ENCODE data around the gene MIP. TPM values are rescaled to one million over a fixed set of nuclear protein-coding genes. Genes with fewer than 3 reads are reported as not detected.
"Not testable (repeated sequence)": the region's sequence is repeated elsewhere in the genome, so short reads cannot be mapped to it uniquely, and the experiment has no call there.

The MIP gene
- total RNA-seq, 1 donor from 2014 or later, result 0.26 TPM

DNA sequence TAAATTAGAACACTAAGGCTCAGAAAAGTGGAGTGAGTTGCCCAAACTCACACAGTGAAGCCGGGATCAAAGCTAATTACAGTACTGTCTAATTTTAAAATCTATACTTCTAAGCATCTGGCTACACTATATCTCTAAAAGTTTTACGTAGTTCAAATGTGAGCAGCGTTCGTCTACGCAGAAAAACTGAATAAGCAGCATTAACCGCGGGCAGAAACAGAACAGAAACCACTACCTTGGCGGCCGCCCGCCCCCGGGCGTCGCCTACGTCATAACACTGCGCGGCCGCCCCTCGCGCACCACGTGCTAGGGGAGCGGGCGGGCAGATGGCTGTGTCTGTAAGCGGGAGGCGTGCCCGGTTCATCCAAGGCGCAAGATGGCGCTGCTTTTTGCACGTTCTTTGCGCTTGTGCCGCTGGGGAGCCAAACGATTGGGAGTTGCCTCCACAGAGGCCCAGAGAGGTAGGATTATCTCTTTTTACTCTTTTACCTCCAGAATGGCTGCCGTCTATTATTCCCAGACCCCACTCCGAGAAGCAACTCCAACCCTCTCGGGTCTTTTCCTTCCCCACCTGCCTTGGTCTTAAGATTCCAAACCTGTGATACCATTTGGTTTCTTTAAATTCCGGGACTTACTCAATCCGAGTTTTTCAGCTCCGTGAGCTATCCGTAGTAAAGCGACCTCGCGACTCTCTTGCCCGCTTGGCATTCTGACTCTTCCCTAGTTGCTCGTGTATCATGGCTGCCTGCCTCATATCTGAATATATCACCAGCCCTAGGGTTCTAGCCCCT is 14.0 kb upstream of the MIP start, which contains the start of gene SPRYD4:
SPRYD4 (plus strand) TSS at position 363 of the 791 bp plus-strand sequence; CDS start at position 377, 14 bp downstream.
- DNase-seq (ENCODE audit: low read depth in 2 of 2), result peak; percentile 84 to 95

DNA sequence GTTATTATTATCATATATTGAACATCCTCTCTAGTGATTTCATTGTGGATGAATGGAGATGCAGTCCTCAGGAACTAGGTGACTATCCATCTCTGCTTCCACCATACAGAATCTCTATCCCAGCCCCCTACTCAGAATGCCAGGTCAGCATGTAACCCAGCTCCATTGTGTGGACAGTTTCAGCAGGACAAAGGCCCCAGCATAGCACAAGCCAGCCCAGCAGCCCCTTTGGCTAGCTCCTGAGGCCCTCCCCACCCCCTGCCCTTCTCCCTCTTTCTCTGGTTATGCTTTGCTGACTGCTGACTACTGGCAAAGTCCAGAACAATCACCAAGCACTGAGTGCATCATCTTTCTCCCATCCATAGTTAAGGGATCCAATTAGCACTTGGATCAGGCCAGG is 8.1 kb upstream of the MIP start:
- DNase-seq (ENCODE audit: low read depth in 2 of 2), result no peak

DNA sequence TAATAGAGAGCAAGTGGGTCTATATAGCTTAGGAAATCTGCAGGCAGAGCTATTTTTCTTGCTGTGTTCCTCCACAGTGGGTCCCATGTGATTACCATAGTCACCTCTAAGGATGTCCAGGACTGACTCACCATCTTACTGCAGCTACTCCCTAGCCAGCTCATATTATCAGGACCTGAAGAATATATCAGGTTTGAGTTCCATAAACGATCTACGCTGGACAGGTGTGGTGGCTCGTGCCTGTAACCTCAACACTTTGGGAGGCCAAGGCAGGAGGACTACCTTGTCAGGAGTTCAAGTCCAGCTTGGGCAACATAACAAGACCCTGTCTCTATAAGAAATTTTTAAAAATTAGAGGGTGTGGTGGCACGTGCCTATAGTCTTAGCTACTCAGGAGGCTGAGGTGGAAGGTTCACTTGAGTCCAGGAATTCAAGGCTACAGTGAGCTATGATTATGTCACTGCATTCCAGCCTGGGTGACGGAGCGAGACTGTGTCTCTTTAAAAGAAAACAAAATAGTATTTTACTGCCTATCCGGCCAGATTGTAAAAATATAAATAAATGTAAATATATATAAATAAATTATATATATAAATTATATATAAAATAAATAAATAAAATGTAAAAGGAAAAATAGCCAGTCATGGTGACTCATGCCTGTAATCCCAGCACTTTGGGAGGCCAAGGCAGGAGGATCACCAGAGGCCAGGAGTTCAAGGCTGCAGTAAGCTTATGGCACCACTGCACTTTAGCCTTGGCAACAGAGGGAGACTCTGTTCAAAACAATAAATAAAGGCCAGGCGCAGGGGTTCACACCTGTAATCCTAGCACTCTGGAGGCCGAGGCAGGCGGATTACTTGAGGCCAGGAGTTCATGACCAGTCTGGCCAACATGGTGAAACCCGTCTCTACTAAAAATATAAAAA is 7.0 kb upstream of the MIP start:
- no peak for DNase-seq (ENCODE audit: low read depth in 2 of 2)

DNA sequence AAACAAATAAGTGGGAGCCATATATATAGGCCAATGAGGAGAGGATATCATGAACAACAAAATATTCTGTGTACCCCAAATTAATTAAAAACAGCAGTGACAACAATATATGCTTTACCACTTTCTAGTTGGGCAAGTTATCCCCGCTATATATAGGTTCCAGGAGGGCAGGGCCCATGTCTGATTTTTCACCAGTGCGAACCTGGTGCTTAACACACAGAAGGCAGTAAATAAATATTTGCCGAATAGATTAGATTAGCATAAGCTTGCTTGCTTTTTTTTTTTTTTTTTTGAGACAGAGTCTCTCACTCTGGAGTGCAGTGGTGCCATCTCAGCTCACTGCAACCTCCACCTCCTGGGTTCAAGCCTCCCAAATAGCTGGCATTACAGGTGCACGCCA is 3.4 kb upstream of the MIP start:
- DNase-seq (ENCODE audit: low read depth in 2 of 2), result no peak

DNA sequence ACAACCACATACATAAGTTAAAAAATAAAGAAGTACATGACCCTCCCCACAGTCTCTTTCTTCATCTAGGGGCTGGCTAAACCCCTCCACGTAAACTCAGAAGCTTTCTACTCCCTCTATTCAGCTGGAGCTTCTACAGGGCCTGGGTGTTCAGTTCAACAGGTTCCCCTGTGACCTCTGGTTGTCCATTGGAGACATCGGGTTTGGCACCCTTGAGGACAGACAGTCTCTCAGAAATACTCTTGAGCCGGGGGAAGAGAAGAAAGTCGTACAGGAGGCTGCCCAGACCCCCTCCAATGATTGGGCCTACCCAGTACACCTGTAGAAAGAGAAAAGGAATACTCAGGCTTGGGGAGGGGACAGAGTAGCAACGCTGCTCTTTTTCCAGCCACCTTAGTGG is 3.3 kb downstream of the MIP start:
- no peak for DNase-seq (ENCODE audit: low read depth in 2 of 2)

DNA sequence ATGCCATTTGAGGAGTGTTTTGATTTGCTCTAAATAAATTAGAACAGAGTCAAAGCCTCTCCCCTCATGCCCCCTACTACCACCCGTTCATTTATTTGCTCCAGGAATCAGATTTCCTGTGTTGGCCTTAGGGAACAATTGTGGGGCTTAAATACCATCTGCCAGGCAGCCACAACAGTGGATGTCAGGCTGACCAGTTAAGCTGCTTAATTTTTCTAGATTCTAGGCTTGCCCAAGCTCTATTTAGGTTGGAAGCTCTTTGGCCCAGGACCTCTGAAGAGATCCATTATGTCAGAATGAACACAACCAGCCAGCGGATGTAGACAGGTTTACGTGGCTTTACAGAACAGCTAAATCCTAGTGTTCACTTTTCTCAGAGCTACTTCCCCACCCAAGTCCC is 4.2 kb downstream of the MIP start:
- no peak for DNase-seq (ENCODE audit: low read depth in 2 of 2)

DNA sequence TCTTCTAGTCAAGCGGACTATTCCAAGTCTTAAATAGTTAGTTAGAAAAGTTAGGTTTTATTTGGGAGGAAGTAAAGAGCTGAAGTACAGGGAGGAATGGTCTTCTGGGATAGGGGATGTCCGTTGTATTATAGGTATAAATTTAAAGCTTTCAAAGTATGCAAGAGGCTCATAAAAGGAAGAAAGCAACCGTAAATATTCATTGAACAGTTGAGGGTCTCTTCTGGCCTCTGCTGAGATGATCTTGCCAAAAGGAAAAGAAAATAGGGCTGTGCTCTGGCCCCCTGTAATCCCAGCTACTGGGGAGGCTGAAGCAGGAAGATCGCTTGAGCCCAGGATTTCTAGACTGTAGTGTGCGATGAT is 4.9 kb downstream of the MIP start:
- no peak for DNase-seq (ENCODE audit: low read depth in 2 of 2)

DNA sequence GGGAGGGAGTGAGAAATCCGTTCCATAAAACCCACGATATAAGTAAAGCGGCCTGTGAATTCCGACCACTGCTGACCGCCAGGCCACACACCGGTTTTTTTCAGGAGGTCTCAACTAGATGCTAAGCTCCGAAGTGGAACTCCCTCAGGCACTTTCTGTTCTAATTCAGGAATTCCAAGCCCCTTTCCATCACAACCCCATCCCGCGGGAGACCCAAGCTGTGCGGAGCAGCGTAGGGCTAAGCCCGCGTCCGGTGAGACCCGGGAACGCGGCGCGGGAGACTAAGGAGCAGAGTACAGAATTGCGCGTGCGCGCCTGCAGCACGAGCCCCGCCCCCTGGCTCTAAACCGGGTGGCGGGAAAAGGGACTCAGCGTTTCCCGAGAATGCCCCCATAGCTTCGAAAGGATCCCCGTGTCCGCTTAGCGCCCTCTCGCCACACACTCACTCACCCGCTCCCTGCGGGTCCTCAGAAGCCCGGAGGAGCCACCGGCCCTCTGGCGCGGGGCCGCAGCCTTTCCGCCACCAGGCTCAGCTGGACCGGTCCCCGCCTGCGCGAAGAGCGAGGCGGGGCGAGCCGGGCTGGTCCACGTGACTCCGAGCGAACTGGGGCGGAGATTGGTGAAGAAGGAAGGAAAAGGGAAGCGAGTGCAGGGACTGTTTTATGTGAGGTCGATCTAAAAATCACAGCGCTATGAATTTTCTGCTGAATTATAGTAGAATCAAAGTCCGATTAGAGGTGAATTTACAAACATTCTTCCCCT is 5.4 kb downstream of the MIP start, which contains the start of gene TIMELESS:
TIMELESS (minus strand) TSS at position 567 of the 762 bp plus-strand sequence. CDS start 15,256 bp downstream, outside the sequence.
- DNase-seq (ENCODE audit: low read depth in 2 of 2), result peak; percentile 73 to 88

DNA sequence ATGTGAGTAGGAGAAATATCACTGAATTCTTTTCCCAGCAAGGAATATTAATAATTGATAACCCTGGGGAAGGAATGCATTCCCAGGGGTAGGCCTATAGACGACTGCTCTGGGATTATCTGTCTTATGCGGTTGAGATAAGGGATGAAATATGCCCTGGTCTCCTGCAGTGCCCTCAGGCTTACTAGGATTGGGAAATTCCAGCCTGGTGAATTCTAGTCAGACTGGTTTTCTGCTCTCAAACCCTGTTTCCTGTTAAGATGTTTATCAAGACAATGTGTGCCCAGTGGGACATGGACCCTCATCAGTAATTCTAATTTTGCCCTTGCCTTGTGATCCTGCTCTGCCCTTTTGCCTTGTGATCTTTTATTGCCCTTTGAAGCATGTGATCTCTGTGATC is 11.2 kb downstream of the MIP start:
- DNase-seq (ENCODE audit: low read depth in 2 of 2), result not testable (repeated sequence)

DNA sequence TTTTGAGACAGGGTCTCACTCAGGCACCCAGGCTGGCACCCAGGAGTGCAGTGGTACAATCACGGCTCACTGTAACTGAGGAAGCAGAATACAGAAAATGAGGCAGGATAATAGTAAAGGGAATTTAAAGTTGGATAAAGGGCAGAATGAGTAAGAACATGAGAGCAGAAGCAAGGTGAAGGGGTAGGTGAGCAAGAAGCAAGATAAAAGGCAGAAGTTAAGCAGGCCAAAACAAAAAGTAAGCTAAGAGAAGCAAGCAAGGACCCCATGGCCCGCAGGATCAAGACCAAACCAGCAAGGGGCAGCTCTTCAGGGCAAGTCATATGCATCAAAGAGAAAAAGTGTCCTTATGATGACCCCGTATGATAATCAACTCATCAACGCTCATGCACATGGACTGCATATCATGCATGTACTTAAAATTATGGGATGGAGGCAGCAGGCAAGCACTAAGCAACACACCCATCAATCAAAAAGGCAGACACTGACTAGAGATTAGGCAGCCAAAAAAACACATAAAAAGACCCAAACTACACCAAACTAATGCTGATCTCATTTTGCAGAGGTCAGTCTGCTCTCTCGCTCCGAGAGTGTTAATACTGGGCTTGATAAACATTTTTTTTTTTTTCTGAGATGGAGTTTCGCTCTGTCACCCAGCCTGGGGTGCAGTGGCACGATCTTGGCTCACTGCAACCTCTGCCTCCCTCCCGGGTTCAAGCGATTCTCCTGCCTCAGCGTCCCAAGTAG is 16.9 kb downstream of the MIP start:
- DNase-seq (ENCODE audit: low read depth in 2 of 2), result no peak

DNA sequence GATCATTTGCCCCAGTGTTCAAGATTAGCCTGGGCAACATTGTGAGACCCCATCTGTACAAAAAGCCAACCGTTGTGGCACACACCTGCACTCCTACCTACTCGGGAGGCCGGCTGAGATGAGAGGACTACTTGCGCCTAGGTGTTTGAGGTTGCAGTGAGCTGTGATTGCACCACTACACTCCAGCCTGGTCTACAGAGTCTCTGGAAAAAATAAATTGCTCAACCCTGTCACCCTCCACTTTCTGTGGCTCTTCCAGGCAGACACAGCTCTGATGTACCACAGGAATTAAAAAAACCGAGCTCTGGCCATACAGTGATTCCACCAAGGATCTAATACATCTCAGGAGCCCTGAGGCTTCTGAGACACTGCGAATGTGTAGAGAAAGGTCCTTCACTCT is 19.6 kb downstream of the MIP start:
- DNase-seq (ENCODE audit: low read depth in 2 of 2), result no peak

DNA sequence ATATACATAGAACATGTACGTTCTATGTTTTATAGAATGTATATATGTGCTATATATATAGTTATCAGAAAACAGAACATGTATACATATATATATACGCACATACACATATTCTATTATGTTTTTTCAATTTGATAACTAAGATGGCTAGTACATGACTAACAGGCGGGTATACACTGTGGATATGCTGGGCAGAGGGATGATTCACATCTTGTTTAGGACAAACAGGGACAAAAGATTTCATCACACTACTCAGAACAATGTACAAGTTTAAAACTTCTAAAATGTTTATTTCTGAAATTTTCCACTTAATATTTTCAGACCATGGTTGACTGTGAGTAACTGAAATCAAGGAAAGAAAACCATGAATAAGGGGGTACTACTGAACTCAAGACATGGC is 22.6 kb downstream of the MIP start:
- DNase-seq (ENCODE audit: low read depth in 2 of 2), result no peak

DNA sequence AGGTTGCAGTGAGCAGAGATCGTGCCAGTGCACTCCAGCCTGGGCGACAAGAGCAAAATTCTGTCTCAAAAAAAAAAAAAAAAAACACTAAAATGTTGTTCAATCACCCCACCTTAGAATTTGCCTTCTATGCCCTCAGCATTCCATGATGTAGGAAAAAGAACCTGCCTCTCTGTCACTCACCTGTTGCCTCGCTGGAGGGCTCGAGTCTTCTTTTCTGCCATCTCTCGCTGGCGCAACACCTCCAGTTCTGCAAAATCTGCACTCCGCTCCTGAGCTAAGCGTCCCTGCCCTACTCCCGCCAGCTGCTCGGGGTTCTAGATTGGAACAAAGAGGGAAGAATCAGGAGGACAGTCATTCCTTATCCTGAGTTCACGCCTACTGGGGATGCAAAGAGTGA is 23.2 kb downstream of the MIP start:
- DNase-seq (ENCODE audit: low read depth in 2 of 2), result no peak

DNA sequence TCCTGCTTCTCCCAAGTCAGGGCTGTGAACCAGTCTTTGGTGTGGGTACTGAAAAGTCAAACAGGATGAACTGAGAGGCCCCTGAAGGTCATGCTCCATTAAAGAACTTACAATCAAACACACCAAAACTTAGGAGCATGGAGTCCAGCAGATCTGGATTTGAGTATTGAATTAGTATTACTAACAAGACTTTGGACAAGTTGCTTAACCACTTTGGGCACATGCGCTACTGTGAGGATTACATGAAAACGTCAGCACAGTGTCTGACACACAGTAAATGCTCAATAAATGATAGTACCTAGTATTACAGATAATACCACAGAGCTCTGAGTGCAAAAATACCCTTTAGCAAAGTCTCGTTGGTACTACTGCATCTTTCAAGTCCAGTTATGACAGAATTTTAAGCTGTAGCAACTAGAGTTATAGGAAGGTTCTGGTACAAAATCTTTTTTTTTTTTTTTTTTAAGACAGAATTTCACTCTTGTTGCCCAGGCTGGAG is 28.5 kb downstream of the MIP start:
- no peak for DNase-seq (ENCODE audit: low read depth in 2 of 2)

DNA sequence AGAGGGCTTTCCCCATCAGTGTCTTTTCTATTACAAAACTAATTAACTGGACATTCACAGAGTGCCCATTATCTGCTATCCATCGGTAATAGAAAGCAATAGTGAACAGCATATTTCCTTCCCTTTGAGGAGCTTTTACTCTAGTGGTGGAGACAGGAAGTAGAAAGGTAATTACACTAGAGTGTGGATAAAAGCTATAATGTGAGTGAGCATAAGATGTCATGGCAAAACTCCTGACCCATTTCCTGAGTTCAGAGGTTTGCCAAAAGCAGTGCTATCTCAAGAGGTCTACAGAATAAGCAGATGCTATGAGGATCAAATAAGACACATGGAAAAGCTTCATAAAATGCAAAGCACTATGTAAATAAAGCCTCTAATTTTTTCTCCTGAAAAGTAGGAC is 29.3 kb downstream of the MIP start:
- DNase-seq (ENCODE audit: low read depth in 2 of 2), result no peak

DNA sequence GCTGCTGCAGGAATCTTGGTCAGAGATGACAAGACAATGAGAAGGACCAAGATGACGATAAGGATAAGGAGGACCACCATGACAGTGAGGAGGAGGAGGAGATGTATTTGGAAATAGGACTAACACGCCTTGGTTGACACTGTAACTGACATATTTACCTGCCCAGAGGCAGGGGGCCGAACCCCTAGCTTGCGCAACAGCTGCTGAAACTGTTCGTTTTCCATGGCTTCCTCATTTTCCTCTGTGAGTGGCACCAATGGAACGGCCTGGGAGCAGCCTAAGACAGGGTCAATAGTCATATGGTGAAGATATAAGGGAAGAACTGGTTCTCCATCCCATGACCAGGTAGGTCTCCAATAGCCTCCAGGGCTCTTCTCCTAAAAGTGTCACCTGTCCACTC is 34.0 kb downstream of the MIP start:
- DNase-seq (ENCODE audit: low read depth in 2 of 2), result no peak

DNA sequence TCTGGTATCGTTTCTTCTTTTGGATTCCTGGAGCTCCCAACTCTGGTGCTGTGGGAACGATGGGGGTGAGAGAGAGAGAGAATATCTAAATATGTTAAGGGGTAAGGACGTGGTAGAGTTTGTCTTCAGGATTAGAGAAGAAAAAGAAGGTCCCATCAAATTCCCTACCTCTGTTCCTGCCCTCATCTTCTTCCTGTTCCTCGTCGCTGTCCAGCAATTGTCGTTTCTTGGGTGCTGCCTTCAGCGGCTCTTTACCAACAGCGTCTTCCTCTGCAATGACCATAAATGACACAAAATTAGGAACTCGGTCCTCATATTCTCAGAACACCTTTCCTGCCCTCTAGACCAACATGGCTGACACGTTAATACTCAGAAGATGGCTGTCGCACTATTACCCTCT is 36.7 kb downstream of the MIP start:
- no peak for DNase-seq (ENCODE audit: low read depth in 2 of 2)

DNA sequence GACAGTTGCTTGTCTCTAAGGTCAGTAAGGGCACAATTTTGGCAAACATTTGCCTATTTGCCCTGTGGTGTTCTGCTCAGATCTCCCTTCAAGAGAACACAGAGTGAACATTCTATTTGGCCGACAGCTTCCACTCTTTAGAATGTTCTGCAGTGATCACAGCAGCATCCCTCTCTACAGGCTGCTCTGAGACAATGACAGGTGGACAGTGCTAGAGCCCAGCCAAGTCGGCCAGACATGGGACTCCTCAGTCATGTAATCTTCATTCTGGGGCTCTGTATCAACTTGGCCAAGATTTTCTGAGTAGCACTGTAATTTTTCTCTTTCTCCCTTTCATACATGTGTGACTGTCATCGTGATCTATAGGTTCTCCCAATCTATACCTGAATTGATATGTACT is 40.1 kb downstream of the MIP start:
- no peak for DNase-seq (ENCODE audit: low read depth in 2 of 2)

DNA sequence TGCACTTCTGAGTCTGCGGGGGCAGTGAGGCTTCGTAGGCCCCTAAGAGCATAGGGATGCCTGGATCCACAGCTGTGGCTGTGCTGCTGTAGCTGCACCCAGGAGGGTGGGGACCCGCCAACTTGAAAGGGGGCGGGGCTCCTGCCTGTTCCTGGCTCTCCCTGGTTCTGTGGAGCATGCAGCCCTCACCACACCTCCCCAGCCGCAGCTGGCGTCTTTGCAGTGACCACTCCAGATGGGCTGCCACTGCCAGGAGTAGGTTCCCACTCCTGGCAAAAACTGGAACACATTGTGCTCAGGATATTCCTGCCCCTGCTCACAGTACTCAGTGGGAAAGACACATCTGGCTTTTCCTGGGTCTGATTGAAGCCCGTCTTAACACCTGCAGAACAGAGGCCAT is 41.1 kb downstream of the MIP start:
- DNase-seq (ENCODE audit: low read depth in 2 of 2), result no peak

DNA sequence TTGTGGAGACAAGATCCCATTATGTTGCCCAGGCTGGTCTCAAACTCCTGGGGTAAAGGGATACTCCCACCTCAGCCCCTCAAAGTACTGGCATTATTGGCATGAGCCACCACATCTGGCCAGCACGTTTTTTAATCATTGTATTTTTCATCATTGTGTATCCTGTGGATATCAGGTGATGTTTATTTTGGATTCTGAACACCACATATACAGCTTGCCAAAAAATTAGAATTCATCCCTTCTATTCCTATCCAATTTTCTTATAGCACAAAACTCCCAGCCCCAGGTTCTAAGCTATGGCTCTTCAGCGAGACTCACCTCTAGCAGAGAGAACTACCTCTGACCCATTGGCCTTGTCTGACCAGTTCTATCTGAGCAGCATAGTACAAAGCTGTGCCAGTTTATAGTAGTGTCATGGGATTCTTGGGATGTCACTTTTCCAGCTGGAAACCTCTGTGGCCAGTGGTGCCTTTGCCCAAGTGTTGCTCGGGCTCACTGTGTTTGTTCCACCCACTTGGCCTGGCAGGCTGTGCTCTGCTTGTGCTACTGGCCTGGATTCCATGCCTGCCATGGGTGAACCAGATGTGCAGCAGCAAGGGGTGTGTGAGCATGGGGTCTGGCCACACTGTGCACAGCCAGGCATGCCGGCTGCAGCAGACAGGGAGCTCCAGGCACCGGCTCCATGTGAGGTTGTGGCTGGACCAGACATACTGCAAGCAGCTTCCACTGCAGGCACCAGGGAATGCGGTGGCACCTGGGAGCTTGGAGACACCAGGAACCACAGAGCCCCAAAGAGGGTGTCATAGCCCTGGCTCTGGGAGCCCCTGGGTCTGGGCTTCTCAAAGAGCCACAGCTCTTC is 42.4 kb downstream of the MIP start:
- peak; percentile 34 to 55 for DNase-seq (ENCODE audit: low read depth in 2 of 2)
